Sciatic nerve (tissue), 2 donors: ENCODE measurements around the gene EXOC4. TPM values are rescaled to one million over a fixed set of nuclear protein-coding genes. Genes with fewer than 3 reads are reported as not detected.

ENCODE experiments used
- ATAC-seq: fragments of 200-7000 bp; cut with Tn5 transposase; one replicate; pipeline ENCODE4 v1.9.1; 2020; ENCODE audit warnings: mild to moderate bottlenecking, moderate library complexity
- DNase-seq: peaks from one replicate; pipeline ENCODE4 v3.0.0-alpha.2; 2020; ENCODE audit warnings: low spot score
- intact Hi-C: fragments of 100-400 bp; cut with DNase I; formaldehyde crosslinking; loops from one replicate; pipeline ENCODE4 v1.14.2; 2022
- total RNA-seq: library from RNA; stranded (reverse); fragmentation: NEBNext Ultra II Directional; extraction: Animal tissue kit (Norgen Biotek cat#: 25700); gene quantifications from one replicate; pipeline ENCODE4 v1.2.1, GENCODE V29; 2021
- donor health status: DM: no; HTN: no; CAD: no.
- donor health status: DM: no; HTN: no; CAD: no.

Gene EXOC4
- total RNA-seq, 1 donor from 2014 or later = 109 TPM

DNA sequence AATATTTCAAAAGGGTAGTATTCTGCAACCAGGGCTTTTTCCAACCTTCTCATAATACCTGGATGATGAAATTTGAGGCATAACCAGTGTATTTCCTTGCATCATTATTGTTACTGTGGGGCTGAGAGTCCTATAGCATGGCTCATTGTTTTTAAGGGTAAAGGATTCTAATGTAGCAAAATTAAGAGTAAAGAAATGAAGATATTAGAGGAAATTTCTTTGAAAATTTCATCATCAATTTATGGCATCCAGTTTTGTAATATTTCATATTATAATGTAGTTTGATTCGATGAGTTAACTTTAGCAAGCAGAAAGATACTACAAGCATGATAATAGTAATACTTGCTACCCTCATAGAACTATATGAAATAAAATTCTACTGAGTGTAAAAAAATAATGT is 486.9 kb downstream of the EXOC4 start:
- no peak for DNase-seq
- intact Hi-C loops = no loop called here

DNA sequence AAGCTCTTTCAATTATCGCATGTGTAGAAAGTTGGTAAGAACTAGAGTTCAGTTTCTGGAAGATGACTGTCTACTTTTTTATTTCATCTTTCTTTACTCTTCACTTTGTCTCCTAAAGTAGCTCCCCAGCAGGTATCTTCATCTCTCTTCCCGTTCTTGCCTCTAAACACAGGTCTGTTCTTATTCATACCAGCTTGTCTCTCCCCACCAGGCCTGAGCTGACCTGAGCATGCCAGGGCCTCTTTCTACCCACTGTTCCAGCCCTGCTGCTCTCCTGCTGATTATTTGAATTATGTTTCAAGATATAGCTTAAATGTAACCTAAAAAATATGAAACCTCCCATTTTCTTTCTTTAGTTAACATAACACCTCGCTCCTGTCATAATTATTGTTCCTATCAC is 488.2 kb downstream of the EXOC4 start:
- intact Hi-C loops = no loop called here
- DNase-seq (no peak), ATAC-seq (no peak)

More for the DNA sequence above, 486.9 kb downstream of the EXOC4 start:
- no peak for ATAC-seq

DNA sequence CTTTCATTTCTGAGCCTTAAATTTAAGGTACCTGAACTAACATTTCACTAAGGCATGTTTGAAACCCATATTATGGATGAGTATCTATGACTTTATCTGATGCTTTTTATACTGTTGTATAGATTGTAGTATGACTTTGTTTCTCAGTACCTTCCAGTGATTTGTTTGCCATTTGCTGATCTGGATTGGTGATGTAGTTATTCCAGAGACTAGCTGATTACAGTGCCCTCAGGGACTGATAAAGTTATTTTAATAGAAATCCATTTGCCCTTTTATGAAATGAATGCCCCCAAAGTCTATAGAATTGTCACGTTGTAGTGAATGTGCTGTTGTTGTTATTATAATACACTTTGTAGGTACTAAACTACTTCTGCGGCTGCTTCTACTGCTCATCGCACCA is 488.8 kb downstream of the EXOC4 start:
- intact Hi-C loops = no loop called here
- ATAC-seq (no peak), DNase-seq (no peak)

DNA sequence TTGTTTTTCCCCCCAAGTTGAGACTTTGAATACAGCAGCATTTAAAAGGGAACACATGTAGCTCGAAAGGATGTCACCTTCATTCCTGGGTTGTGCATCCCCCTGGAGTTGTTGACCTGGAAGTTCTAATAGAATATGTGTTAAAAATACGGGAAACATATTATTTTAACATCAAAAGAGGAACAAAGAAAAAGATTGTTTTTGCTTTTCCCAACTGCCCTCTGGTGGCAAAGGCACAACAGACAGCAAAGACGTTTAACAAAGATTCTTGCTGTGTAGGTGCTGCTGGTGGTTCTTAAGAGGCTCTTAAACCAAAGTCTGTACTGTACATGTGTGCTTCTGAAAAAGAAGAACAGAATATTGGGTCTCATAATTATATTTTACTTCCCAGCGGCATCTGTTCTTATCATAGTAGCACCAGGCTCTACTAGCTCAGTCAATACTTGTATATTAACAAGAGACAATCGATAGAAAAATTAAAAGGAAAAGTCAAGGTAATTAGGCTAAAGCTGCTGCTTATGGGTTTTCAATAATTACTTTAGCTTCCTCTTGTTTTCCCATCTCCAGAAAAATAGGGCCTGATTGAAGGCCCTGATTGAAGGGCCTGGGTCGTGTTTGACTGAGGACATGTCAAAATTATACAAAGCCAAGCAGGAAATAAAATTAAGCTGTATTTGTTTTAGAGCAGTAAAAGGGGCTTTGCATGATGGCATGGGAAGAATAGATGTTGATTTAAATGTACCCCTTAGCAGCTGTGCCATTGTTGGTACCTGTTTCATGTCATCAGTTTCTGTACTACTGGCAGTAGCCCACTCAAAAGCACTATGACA is 490.0 kb downstream of the EXOC4 start:
- intact Hi-C loops = no loop called here
- no peak for DNase-seq
- ATAC-seq = no peak

GRCh38 chr7:133744451-133744850 is 491.6 kb downstream of the EXOC4 start:
- intact Hi-C loops = no loop called here
- ATAC-seq (no peak), DNase-seq (no peak)

DNA sequence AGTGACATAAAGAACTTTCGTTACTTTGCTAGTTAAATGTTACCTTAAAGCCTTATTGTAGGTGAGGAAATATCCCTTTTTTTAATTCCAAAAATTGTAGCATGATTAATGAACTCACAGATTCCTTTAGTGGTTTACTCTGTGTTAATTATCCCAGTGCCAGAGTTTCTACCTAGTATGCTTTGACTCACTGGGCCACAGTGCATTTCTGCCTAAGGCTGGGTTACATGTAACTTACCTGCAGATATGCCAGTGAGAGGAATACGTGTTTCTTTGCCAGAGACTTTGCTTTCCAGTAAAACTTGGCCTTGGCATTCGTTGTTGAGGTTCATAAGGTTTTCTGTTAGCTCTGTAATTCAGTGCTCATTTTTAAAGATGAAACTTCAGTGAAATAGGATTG is 493.4 kb downstream of the EXOC4 start:
- intact Hi-C loops = no loop called here
- ATAC-seq (no peak), DNase-seq (no peak)

- intact Hi-C loops = no loop called here
- ATAC-seq (no peak), DNase-seq (no peak)
Measured at GRCh38 chr7:133746847-133747246, 494.0 kb downstream of the EXOC4 start.

DNA sequence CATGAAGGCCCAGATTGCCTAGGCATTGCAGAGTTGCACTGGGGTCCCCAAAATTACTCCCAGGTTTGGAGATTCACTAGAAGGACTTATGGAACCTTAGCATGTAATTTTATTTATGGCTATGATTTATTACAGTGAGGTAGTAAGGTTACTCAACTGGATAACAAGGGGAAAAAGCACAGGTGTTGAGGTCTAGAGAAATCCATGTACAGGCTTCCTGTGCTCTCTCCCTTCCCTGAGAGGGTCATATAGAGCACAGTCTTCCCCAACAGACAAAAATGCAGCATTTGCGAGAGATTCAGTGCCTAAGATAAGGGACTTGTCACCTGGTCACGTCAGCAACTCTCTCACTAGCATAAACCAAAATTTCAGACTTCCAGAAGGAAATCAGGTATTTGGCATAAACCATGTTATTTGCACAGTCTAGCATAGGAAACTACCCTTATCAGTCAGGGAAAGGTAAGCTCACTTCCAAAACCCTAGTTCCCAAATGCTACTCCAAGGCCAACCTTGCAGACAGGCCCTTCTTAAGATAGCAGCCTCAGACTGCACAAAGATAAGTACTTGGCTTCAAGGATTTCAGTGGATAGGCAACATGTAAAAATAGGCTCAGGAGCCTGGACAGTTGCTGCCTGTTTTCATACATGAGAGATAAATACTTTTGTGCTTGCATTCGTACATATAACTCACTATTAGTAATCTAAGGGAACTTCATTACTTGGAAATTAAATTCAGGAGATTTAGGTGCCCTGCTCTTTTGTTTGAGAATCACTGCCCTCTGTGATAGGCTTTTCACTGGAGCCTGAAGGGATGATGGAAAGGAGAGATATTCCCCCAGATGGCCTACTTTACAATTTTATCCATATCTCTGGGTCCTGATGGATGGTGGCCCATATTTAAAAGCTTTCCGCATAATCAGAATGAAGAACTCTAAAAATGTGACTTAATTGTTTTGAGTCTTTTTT is 495.8 kb downstream of the EXOC4 start:
- intact Hi-C loops = no loop called here
- ATAC-seq = no peak

GRCh38 chr7:133750287-133750686 is 497.4 kb downstream of the EXOC4 start:
- intact Hi-C loops = no loop called here
- ATAC-seq (no peak), DNase-seq (no peak)

More for the DNA sequence above, 495.8 kb downstream of the EXOC4 start:
- DNase-seq = no peak

DNA sequence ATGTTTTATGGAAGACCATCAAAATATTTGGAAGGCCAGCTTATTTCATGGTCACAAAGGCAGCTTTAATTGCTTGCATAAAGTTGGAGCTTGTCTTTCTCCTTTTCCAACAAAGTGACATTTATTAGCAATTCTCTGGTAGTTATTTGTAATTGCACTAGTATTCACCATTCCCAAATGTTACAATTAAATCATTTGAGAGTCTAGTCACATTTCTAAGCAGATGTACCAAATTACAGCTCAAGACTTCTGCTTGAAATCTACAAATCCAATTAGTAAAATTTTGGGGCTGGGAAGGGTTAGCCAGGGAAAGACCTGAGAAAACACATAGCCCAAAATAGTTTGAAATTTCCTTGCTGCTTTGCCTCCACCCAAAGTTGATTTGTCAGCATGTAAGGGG is 498.2 kb downstream of the EXOC4 start:
- DNase-seq (no peak), ATAC-seq (no peak)
- intact Hi-C loops = no loop called here

GRCh38 chr7:133753513-133753912 is 500.6 kb downstream of the EXOC4 start:
- intact Hi-C loops = no loop called here
- DNase-seq = no peak
- ATAC-seq = no peak

DNA sequence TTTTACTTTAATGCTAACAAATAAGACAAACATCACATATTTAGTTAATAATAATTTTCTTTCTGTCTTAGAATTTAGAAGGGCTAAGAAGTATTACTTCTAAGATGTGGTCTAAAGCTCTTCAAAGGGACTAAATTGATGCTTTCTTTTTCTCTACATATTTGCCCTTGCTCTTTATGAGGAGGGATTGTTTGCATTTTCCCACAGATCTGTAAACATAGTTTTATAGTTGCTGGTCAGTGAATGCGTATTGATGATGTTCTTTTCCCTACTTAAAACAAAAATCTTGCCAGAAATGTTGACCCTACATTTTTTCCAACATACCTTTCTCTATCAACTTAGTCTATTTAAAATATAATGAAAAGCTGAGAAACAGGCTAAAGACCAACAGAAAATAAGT is 501.8 kb downstream of the EXOC4 start:
- ATAC-seq (no peak), DNase-seq (no peak)
- intact Hi-C loops = no loop called here

GRCh38 chr7:133755901-133756300 is 503.0 kb downstream of the EXOC4 start:
- DNase-seq (no peak), ATAC-seq (no peak)
- intact Hi-C loops = no loop called here

GRCh38 chr7:133761443-133761842 is 508.6 kb downstream of the EXOC4 start:
- DNase-seq (no peak), ATAC-seq (no peak)
- intact Hi-C loops = no loop called here

DNA sequence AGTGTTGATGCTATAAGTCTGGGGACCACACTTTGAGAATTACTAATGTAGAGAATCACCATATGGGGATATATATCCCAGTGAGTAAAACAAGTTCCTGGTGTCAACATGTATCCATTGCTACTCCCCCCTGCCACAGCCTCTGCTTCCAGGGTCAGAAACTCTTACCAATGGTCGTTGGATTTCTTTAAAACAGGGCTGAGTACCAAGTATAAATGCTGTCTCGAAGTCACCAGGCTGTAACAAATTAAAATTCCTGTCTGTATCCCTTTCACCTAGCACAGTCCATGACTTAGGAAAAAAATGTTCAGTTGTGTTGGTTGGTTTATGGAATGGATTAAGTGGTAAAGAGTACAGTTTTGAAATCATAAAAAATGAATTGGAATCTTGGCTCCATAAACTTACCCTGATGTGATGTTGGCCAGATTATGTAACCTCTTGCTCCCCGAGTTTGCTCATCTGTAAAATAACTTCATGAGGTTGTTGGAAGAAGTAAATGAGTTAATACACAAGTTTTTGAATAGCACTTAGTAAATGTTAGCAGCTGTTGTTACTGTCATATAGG is 510.3 kb downstream of the EXOC4 start:
- intact Hi-C loops = no loop called here

GRCh38 chr7:133769668-133770067 is 516.8 kb downstream of the EXOC4 start:
- intact Hi-C loops = no loop called here
- ATAC-seq (no peak), DNase-seq (no peak)

More for the DNA sequence above, 510.3 kb downstream of the EXOC4 start:
- DNase-seq (no peak), ATAC-seq (no peak)

GRCh38 chr7:133770863-133771492 is 518.1 kb downstream of the EXOC4 start:
- ATAC-seq (no peak), DNase-seq (no peak)
- intact Hi-C loops = no loop called here

- ATAC-seq (no peak), DNase-seq (no peak)
- intact Hi-C loops = no loop called here
Measured at GRCh38 chr7:133771788-133772419, 519.0 kb downstream of the EXOC4 start.

- intact Hi-C loops = no loop called here
- DNase-seq (no peak), ATAC-seq (no peak)
Measured at GRCh38 chr7:133773601-133774000, 520.7 kb downstream of the EXOC4 start.
